K562 (cell line): Measurements from ENCODE around the gene RNU11. TPM values are rescaled to one million over a fixed set of nuclear protein-coding genes. Genes with fewer than 3 reads are reported as not detected.

ENCODE experiments used
- ATF6 ChIP-seq: sonication (generic); formaldehyde crosslinking; IDR thresholded peaks from 2 replicates; pipeline ENCODE4 v1.4.0; 2020; ENCODE audit warnings: mild to moderate bottlenecking, missing genetic modification reagents
- CBX1 ChIP-seq: sonication (generic); IDR thresholded peaks from 2 replicates; pipeline ENCODE4 v1.6.1; 2016; ENCODE audit warnings: antibody characterized with exemption, low read depth, mild to moderate bottlenecking
- CREM ChIP-seq: IDR thresholded peaks from 2 replicates; pipeline ENCODE4 v1.6.1; 2014; ENCODE audit warnings: antibody characterized with exemption, low read depth
- KDM5B ChIP-seq: fragments of 200-600 bp; sonication (generic); IDR thresholded peaks from 2 replicates; pipeline ENCODE4 v1.6.1; 2012; ENCODE audit warnings: low read depth, mild to moderate bottlenecking, moderate library complexity, low read length, control low read depth, inconsistent platforms; ENCODE audit not compliant: insufficient replicate concordance
- MTA3 ChIP-seq: fragments of 450-650 bp; formaldehyde crosslinking; IDR thresholded peaks from 2 replicates; pipeline ENCODE4 v1.6.1; 2017; ENCODE audit warnings: mild to moderate bottlenecking, borderline replicate concordance
- PRMT5 ChIP-seq: sonication (generic); formaldehyde crosslinking; IDR thresholded peaks from 2 replicates; pipeline ENCODE4 v1.5.0; 2020; ENCODE audit warnings: missing genetic modification reagents
- RBBP5 ChIP-seq: fragments of 200-600 bp; sonication (generic); IDR thresholded peaks from 2 replicates; pipeline ENCODE4 v1.6.1; 2012; ENCODE audit warnings: borderline replicate concordance, mild to moderate bottlenecking, low read length, control low read depth, inconsistent platforms; ENCODE audit not compliant: insufficient read depth, poor library complexity, severe bottlenecking
- ZFP1 ChIP-seq: fragments of 450-650 bp; formaldehyde crosslinking; IDR thresholded peaks from 2 replicates; pipeline ENCODE4 v1.4.0; 2020; ENCODE audit warnings: mild to moderate bottlenecking, mixed read lengths
- ZNF133 ChIP-seq: fragments of 250-450 bp; sonication (Bioruptor Pico); IDR thresholded peaks from 2 replicates; pipeline ENCODE4 v1.4.0; 2020; ENCODE audit warnings: mild to moderate bottlenecking
- ZNF197 ChIP-seq: fragments of 200-800 bp; sonication (Bioruptor generic); IDR thresholded peaks from 2 replicates; pipeline ENCODE4 v1.6.1; 2016; ENCODE audit warnings: low read depth, missing genetic modification characterization, missing compliant biosample characterization
- ZNF3 ChIP-seq: fragments of 250-450 bp; sonication (Bioruptor Pico); IDR thresholded peaks from 2 replicates; pipeline ENCODE4 v1.5.0; 2021; ENCODE audit warnings: mild to moderate bottlenecking, moderate library complexity
- ZNF395 ChIP-seq: fragments of 200-800 bp; sonication (Bioruptor generic); IDR thresholded peaks from 2 replicates; pipeline ENCODE4 v1.6.1; 2017; ENCODE audit warnings: missing genetic modification characterization, missing compliant biosample characterization
- ZNF407 ChIP-seq: fragments of 450-650 bp; IDR thresholded peaks from 2 replicates; pipeline ENCODE4 v1.6.1; 2016; ENCODE audit warnings: low read depth
- ZNF551 ChIP-seq: fragments of 250-450 bp; sonication (Bioruptor Pico); IDR thresholded peaks from 2 replicates; pipeline ENCODE4 v1.5.0; 2021; ENCODE audit warnings: mild to moderate bottlenecking, moderate library complexity
- polyA plus RNA-seq, 8 experiments: library from polyadenylated mRNA; depleted of rRNA in 4 of 8; stranded (reverse) in 5 of 8; unstranded in 3 of 8; fragments of >200 nt; fragmentation: Nextera tagmentation in 2 of 8; fragmentation: Illumina TruSeq in 1 of 8; extraction: Ambion mirVana in 2 of 8; extraction: Trizol in 1 of 8; gene quantifications; 2 replicates each; pipeline versions ENCODE4 v1.2.1 to v1.2.3, GENCODE V29; 2011 to 2014; ENCODE audit warnings: inconsistent platforms in 1 of 8, missing spikeins in 1 of 8
- total RNA-seq, 7 experiments: library from RNA; depleted of rRNA in 6 of 7; stranded (reverse); fragments of >200 nt in 6 of 7; fragmentation: Illumina TruSeq in 2 of 7; extraction: Trizol in 2 of 7; gene quantifications; 2 replicates each; pipeline versions ENCODE4 v1.2.1 to v1.2.3, GENCODE V29; 2011 to 2021; ENCODE audit warnings: low replicate concordance in 1 of 7

Gene RNU11
- total and polyA plus RNA-seq, 9 of the 15 experiments (the other 6 are each of a cell fraction or from before 2014, with no cell fraction given) = not detected

- no peak for TF ChIP-seq PRMT5 (CRISPR knock-in tag)
- TF ChIP-seq ZNF197 (CRISPR knock-in tag) = no peak; the same call in none of the 2 replicates
- TF ChIP-seq ZNF395 (CRISPR knock-in tag) = peak; percentile 67; the same call in 1 of the 2 replicates
- TF ChIP-seq ZFP1 (CRISPR knock-in tag) = peak; percentile 88
- peak; percentile 58; the same call in 1 of the 2 replicates for TF ChIP-seq ZNF407
- peak; percentile 100 for TF ChIP-seq KDM5B
- TF ChIP-seq ZNF133 = no peak
- peak; percentile 100 for TF ChIP-seq CBX1
- peak; percentile 97 for TF ChIP-seq ZNF3
- peak; percentile 98 for TF ChIP-seq ZNF551 (CRISPR knock-in tag)
- TF ChIP-seq RBBP5 = peak; percentile 14
- TF ChIP-seq CREM = peak; percentile 84
- peak; percentile 64 for TF ChIP-seq ATF6
- peak; percentile 99 for TF ChIP-seq MTA3
Observed at GRCh38 chr1:28648474-28649198, at the start of gene RNU11 (continued).
